Measurements from ENCODE around the gene EFNA3. TPM values are rescaled to one million over a fixed set of nuclear protein-coding genes. Genes with fewer than 3 reads are reported as not detected.
"Not testable (repeated sequence)": the region's sequence is repeated elsewhere in the genome, so short reads cannot be mapped to it uniquely, and the experiment has no call there.

EFNA3 gene
- total RNA-seq, 2 experiments from 2014 or later = 5.1 to 6.9 TPM

DNA sequence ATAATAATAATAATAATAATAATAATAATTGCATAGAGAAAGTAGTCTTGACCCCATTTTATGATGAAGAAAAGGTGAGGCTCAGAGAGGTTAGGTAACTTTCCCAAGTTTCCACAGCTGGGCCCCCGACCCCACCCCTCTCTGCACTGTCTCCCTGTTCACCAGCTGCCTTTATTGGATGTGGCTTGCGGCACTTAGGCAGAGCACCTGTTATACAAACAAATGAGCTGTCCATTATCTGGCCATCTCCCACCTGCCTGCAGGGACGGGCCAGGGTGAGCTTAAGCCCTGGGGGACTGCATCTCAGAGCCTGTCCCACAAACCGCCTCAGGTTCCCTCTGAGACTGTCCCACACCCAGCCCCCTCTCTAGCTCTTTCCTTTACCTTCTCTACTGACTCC, 39.0 kb downstream of the EFNA3 start:
- no peaks in the 10 kb centered on the region for H3K36me3 Mint-ChIP-seq (ENCODE audit: low read depth)
- ATAC-seq (no peak), DNase-seq (no peak)
- H3K9me3 Mint-ChIP-seq (ENCODE audit: low read depth) = no peaks in the 10 kb centered on the region
- no peak overlapping the region for H3K4me3 Mint-ChIP-seq
- H3K27me3 Mint-ChIP-seq = peaks cover 2% of the 10 kb centered on the region
- ChIA-PET POLR2A (no interaction called here), CTCF (interaction anchor here (1.4 kb wide), 1 partner anchor 23 kb away, joined by 3 read pairs; no protein-coding TSS in a partner anchor)
- H3K27ac Mint-ChIP-seq = no peak overlapping the region
- H3K4me1 Mint-ChIP-seq = no peaks in the 10 kb centered on the region
- intact Hi-C loops (cut with DNase I, micrococcal nuclease) = no loop called here

DNA sequence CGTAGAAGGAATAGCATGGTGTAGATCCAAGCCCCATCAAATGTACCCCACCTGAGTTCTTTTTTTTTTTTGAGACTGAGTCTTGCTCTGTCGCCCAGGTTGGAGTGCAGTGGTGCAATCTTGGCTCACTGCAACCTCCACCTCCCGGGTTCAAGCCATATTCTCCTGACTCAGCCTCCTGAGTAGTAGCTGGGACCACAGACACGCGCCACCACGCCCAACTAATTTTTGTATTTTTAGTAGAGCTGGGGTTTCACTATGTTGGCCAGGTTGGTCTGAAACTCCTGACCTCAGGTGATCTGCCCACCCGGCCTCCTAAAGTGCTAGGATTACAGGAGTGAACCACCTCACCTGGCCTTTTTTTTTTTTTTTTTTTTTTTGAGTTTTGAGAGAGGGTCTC, 39.5 kb downstream of the EFNA3 start:
- H3K36me3 Mint-ChIP-seq (ENCODE audit: low read depth); POLR2A ChIA-PET; H3K4me1 Mint-ChIP-seq; H3K9me3 Mint-ChIP-seq (ENCODE audit: low read depth); intact Hi-C loops (cut with DNase I, micrococcal nuclease); DNase-seq; H3K27ac Mint-ChIP-seq; H3K4me3 Mint-ChIP-seq; ATAC-seq; H3K27me3 Mint-ChIP-seq: not testable (repeated sequence)
- CTCF ChIA-PET = interaction anchor here (1.4 kb wide), 1 partner anchor 23 kb away, joined by 3 read pairs; no protein-coding TSS in a partner anchor

DNA sequence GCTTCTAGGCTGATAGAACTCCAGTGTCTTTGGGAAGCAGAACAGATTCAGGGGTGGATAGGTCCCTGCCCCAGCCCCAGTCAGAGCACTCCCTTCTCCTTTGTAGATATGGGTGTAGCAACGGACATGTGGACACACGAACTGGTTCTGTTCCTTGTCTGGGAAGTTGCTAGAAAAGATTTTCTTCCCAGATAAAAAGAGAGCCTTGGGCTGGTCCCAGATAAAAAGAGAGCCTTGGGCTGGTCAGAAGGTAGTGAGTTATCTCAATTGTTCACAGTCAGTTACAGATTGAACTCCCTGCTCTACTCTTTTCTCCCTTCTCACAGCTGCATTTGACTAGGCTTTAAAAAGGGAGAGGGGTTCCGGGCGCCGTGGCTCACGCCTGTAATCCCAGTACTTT, 41.6 kb downstream of the EFNA3 start:
- Mint-ChIP-seq H3K27ac (no peak overlapping the region), H3K4me3 (no peak overlapping the region), H3K27me3 (peaks cover 2% of the 10 kb centered on the region), H3K36me3 (ENCODE audit: low read depth) (no peaks in the 10 kb centered on the region), H3K9me3 (ENCODE audit: low read depth) (no peaks in the 10 kb centered on the region), H3K4me1 (no peaks in the 10 kb centered on the region)
- POLR2A ChIA-PET = no interaction called here
- no peak for DNase-seq
- intact Hi-C loops (cut with DNase I, micrococcal nuclease) = no loop called here
- CTCF ChIA-PET = interaction anchor here (1.0 kb wide), 1 partner anchor 29 kb away, joined by 3 read pairs; no protein-coding TSS in a partner anchor
- ATAC-seq = no peak

DNA sequence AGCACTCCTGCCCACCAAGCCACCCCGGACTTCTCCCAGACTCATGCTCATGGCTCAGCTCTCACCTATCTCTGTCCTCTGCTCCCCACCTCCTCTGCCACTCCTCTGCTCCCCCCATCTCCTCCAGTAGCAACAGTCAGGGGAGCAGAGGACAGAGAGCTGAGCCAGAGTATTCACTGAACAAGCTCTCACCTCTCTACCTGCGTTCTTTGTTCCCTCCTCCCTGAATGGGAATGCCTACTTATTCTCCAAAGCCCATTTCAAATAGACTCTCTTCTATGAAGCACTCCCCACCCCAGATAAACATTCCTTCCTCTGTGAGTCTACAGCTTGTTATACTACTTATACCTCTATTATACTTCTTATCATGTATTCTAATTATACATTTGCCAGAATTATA, 42.6 kb downstream of the EFNA3 start:
- no peaks in the 10 kb centered on the region for H3K4me1 Mint-ChIP-seq
- no peak overlapping the region for H3K4me3 Mint-ChIP-seq
- H3K27ac Mint-ChIP-seq = no peak overlapping the region
- POLR2A ChIA-PET = interaction anchor here (0.6 kb wide), 1 partner anchor 516 kb away, joined by 3 read pairs; no protein-coding TSS in a partner anchor
- intact Hi-C loops (cut with DNase I, micrococcal nuclease) = no loop called here
- peaks cover 5% of the 10 kb centered on the region for H3K27me3 Mint-ChIP-seq
- ATAC-seq = no peak
- no peak for DNase-seq
- CTCF ChIA-PET = interaction anchor here (0.6 to 1.0 kb wide), 2 partner anchors 30 to 494 kb away, joined by 3 read pairs; no protein-coding TSS in a partner anchor
- H3K36me3 Mint-ChIP-seq (ENCODE audit: low read depth) = no peaks in the 10 kb centered on the region
- H3K9me3 Mint-ChIP-seq (ENCODE audit: low read depth) = no peaks in the 10 kb centered on the region

DNA sequence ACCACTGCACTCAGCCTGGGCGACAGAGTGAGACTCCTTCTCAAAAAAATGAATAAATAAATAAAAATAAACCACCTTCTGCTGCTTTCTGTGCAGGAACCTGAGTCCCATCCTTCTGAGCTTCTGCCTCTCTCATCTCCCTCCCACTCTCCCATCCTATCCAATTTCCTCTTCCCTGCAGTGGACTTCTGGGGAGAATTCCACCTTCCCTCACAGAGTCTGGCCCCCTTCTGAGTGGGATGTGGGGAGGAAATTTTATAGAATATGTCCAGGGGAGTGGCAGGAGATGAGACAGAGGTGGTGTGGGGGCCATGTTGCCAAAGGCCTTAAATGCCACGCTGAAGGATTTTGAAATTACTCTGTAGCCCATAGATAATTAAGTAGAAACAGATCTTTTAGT, 43.7 kb downstream of the EFNA3 start:
- intact Hi-C loops (cut with DNase I, micrococcal nuclease) = no loop called here
- peaks cover 10% of the 10 kb centered on the region for H3K27me3 Mint-ChIP-seq
- H3K36me3 Mint-ChIP-seq (ENCODE audit: low read depth) = no peaks in the 10 kb centered on the region
- no peak overlapping the region for H3K4me3 Mint-ChIP-seq
- DNase-seq (no peak), ATAC-seq (no peak)
- CTCF ChIA-PET = interaction anchor here (0.6 to 1.1 kb wide), 3 partner anchors 13 to 183 kb away, joined by 3 to 4 read pairs (median 3); no protein-coding TSS in a partner anchor
- H3K27ac Mint-ChIP-seq = no peak overlapping the region
- POLR2A ChIA-PET = no interaction called here
- H3K9me3 Mint-ChIP-seq (ENCODE audit: low read depth) = no peaks in the 10 kb centered on the region
- peaks cover 6% of the 10 kb centered on the region for H3K4me1 Mint-ChIP-seq

DNA sequence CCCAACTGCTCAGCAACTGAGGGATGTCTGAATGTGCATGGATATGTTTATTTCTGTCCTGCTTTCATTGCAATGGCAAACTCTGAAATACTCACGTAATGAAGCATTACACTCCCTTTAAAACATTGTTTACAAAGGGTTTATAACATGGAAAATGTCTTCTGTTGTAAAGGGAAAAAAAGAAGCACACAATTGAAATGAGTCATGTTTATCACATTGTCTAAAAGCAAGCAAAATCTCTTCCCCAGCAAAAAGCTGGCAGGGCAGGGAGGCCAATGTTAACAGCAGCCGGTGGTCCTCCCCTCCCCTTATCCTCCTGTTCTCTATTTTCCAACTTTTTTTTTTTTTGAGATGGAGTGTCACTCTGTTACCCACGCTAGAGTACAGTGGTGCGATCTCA, 45.2 kb downstream of the EFNA3 start:
- Mint-ChIP-seq H3K27me3 (peaks cover 20% of the 10 kb centered on the region), H3K4me3 (no peak overlapping the region), H3K36me3 (ENCODE audit: low read depth) (no peaks in the 10 kb centered on the region), H3K27ac (no peak overlapping the region), H3K9me3 (ENCODE audit: low read depth) (no peaks in the 10 kb centered on the region), H3K4me1 (peaks cover 18% of the 10 kb centered on the region)
- ChIA-PET CTCF (interaction anchor here (1.2 kb wide), 1 partner anchor 49 kb away, joined by 4 read pairs; the partner anchor contains the start of gene KRTCAP2), POLR2A (no interaction called here)
- DNase-seq = no peak
- no peak for ATAC-seq
- intact Hi-C loops (cut with DNase I, micrococcal nuclease) = no loop called here

DNA sequence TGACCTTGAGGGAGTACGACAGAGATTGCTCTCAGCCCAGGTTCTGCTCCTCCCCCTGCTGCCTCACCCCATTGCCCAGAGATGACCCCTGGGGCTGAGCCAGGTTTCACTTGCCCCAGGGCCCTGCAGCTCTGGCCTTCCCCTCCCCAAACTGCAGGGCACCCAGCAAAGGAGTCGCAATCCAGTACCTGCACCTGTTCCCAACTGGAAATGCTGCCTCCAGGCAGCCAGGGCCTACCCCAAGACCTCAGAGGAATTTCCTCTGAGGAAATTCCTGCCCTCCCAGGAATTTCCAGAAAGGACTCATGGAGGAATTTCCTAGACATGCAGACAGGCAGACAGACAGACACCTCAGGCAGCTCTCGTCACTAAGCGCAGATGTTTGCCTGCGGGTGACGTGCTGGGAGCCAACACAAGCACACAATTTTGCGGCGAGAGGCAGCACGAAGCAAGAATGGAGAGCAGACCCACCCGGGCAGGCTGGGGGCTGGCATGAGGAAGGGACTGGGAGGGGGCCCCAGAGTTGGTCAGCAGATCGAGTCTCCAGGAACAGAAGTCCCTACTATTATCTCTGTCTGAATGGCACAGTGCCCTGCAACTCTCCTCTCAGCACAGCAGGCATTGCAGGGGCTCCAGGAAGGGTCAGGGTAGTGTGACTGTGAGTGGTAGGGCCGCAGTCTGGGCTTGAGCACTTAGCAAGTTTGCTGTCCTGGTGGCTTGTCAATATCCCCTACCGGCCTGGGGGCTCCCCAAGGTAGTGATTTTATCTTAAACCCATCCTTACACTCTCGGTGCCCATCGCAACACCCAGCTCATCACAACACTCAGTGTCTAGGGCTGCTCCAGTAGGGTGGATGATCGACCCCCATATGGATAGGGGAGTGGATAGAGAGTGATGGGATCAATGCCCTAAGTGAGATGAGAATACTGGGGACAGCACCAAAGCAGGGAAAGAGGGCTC, 46.1 kb downstream of the EFNA3 start:
- ATAC-seq = no peak
- intact Hi-C loops (cut with DNase I, micrococcal nuclease) = loop anchor here in 1 of 2 experiments (5.0 kb wide), 1 partner anchor 32 kb away; no protein-coding TSS in a partner anchor
- no peak overlapping the region for H3K4me3 Mint-ChIP-seq

DNA sequence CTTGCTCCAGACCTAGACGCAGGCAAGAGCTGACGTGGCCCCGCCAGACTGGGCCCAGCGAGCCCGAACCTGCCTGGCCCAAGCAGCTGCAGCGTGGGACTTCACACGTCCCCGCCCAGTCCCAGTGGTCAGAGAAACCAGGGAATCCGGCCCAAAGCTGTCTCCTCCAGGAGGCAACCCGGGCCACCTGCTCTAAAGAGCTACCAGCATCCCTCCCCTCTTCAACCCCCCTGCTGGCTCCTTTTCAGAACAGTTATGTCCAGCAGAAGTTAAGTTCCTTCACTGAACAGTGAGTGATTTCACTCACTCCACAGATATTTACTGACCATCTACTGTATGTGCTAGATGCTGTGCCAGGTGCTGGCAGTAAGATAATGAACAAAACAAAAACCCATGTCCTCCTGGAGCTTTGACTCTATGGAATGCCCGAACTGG, 46.9 kb downstream of the EFNA3 start:
- peaks cover 32% of the 10 kb centered on the region for H3K4me1 Mint-ChIP-seq
- H3K4me3 Mint-ChIP-seq = no peak overlapping the region
- no peaks in the 10 kb centered on the region for H3K9me3 Mint-ChIP-seq (ENCODE audit: low read depth)
- intact Hi-C loops (cut with DNase I, micrococcal nuclease) = loop anchor here in 1 of 2 experiments (5.0 kb wide), 1 partner anchor 33 kb away; no protein-coding TSS in a partner anchor
- ChIA-PET CTCF (interaction anchor here (1.5 to 1.8 kb wide), 2 partner anchors 44 to 47 kb away, joined by 3 to 5 read pairs; partner anchors contain the start of gene KRTCAP2), POLR2A (no interaction called here)
- peaks cover 20% of the 10 kb centered on the region for H3K27me3 Mint-ChIP-seq
- ATAC-seq (no peak), DNase-seq (no peak)
- no peak overlapping the region for H3K27ac Mint-ChIP-seq
- H3K36me3 Mint-ChIP-seq (ENCODE audit: low read depth) = no peaks in the 10 kb centered on the region

More for the DNA sequence above, 46.1 kb downstream of the EFNA3 start:
- Mint-ChIP-seq H3K36me3 (ENCODE audit: low read depth) (no peaks in the 10 kb centered on the region), H3K27ac (no peak overlapping the region), H3K9me3 (ENCODE audit: low read depth) (no peaks in the 10 kb centered on the region), H3K27me3 (peaks cover 20% of the 10 kb centered on the region), H3K4me1 (peaks cover 28% of the 10 kb centered on the region)
- ChIA-PET CTCF (interaction anchor here (1.2 to 1.5 kb wide), 2 partner anchors 45 to 48 kb away, joined by 3 to 4 read pairs; partner anchors contain the start of gene KRTCAP2), POLR2A (no interaction called here)
- no peak for DNase-seq

DNA sequence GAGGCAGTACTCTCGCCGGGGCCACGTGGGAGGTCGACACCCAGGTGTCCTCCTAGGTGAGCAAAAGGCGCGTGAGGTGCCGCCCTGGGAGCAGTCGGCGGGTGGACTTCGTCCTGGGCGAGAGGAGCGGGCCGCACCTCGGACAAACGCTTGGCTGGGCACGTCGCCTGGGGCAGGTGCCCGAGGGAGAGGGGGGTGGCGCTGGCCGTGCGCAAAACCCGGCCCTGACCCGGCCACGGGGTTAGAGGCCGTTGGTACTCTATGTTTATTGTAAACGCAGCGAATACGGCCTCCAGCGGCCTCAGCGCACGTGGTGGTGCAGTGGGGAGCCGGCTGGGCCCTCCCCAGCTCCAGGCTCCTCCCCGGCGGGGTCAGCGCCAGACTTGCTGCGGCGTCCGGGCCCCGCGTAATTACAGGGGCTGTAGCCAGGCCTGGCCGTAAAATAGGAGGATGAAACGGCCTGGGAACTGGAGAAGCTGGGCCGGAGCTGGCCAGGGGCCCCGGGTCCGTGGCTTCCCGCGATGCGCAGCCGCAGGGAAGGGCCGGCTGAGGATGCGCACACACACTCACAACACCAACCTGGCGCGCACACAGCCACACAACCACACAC, 47.4 kb downstream of the EFNA3 start:
- DNase-seq (no peak), ATAC-seq (no peak)
- Mint-ChIP-seq H3K36me3 (ENCODE audit: low read depth) (no peaks in the 10 kb centered on the region), H3K4me1 (peaks cover 32% of the 10 kb centered on the region), H3K4me3 (no peak overlapping the region), H3K27me3 (peaks cover 20% of the 10 kb centered on the region), H3K9me3 (ENCODE audit: low read depth) (no peaks in the 10 kb centered on the region), H3K27ac (no peak overlapping the region)
- ChIA-PET POLR2A (no interaction called here), CTCF (interaction anchor here (1.2 to 1.8 kb wide), 3 partner anchors 35 to 46 kb away, joined by 3 to 9 read pairs (median 5); partner anchors contain the start of gene KRTCAP2)
- intact Hi-C loops (cut with DNase I, micrococcal nuclease) = loop anchor here in 1 of 2 experiments (5.0 kb wide), 1 partner anchor 34 kb away; no protein-coding TSS in a partner anchor

DNA sequence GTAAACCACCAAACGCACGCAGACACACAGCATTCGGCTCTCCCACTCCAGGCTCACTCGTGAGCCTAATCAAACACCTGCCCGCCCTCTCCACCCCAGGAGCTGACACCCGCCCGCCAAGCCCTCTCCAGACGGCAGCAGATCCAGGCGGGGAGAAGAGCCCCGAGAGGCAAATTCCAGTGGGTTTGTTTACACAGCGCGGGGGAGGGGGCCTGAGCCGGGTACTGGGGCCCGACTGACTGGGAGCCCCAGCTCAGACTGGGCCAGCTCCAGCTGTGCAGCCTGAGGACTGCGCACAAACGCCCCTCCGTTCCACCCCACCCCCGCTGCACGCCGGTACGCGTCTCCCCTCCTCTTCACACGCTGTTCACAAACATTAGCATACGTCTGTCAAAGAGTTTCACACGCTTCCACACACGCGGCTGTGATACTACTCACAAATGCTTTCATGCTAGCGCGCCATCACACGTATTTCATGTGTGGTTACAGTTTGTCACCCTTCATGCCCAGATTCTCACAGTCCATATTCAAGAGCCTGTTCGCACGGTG, 48.0 kb downstream of the EFNA3 start:
- peak overlapping the region; percentile 66 for H3K4me3 Mint-ChIP-seq
- ChIA-PET POLR2A (no interaction called here), CTCF (interaction anchor here (1.2 to 1.8 kb wide), 3 partner anchors 35 to 46 kb away, joined by 3 to 9 read pairs (median 5); partner anchors contain the start of gene KRTCAP2)
- no peaks in the 10 kb centered on the region for H3K9me3 Mint-ChIP-seq (ENCODE audit: low read depth)
- DNase-seq = peak; percentile 64
- intact Hi-C loops (cut with DNase I, micrococcal nuclease) = loop anchor here in 1 of 2 experiments (5.0 kb wide), 1 partner anchor 34 kb away; no protein-coding TSS in a partner anchor
- no peak overlapping the region for H3K27ac Mint-ChIP-seq
- peaks cover 20% of the 10 kb centered on the region for H3K27me3 Mint-ChIP-seq
- peak; percentile 70 for ATAC-seq
- H3K36me3 Mint-ChIP-seq (ENCODE audit: low read depth) = no peaks in the 10 kb centered on the region
- peaks cover 32% of the 10 kb centered on the region for H3K4me1 Mint-ChIP-seq

Measured in activated CD4-positive, alpha-beta T cell treated with anti-CD3 and anti-CD28 coated beads for 36 hours (primary cell).